SH-SY5Y (cell line): ENCODE measurements around the gene UBXN7.

ENCODE experiments used
- GATA2 ChIP-seq: IDR thresholded peaks from 2 replicates; pipeline ENCODE4 v1.6.1; 2011; ENCODE audit warnings: mild to moderate bottlenecking, low read depth, low read length
- GATA3 ChIP-seq: IDR thresholded peaks from 2 replicates; pipeline ENCODE4 v1.6.1; 2011; ENCODE audit warnings: low read depth, mild to moderate bottlenecking, low read length, moderate library complexity

The UBXN7 gene

DNA sequence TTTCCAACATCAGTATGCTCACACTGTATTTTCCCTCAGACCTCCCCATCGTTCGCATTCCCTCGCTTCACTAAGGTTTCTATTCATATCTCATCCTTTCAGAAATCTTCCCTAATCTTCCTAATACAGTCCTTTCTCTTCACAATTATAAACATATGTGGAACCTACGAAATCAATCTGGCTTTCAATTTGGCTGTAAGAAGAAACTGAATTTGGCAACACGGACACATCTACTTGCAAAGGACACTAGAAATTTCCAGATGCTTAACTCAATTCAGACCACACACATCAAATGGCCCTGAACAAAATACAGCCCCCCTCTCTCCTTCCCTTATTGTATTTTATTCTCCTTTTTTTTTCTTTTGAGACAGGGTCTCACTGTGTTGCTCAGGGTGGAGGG lies 54.9 kb downstream of the UBXN7 start:
- TF ChIP-seq GATA3 (no peak), GATA2 (no peak)

DNA sequence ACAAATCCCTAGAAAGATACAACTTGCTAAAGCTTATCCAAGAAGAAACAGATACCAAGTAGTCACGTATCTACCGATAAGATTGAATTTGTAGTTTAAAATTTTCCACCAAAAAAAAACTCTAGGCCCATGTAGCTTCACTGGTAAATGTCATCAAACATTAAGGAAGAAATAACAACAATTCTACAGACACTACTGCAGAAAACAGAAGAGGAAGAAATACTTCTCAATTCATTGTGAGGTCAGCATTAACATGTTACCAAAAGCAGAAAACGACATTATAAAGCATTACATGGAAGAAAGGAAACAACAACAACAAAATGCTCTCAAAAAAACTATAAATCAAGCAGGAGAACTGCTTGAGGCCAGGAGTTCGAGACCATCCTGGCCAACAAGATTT lies 66.5 kb downstream of the UBXN7 start:
- TF ChIP-seq GATA2, result no peak
- TF ChIP-seq GATA3, result no peak

DNA sequence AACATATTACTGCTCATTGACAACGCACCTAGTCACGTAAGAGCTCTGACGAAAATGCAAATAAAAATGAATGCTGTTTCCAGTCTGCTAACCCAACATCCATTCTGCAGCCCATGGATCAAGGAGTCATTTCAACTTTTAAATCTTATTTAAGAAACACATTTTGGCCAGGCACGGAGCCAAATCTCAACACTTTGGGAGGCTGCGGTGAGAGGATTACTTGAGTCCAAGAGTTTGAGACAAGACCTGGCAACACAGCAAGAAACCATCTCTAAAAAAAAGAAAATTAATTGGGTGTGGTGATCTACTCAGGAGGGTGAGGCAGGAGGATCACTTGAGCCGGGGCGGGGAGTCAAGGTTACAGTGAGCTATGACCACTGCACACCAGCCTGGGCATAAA lies 71.6 kb downstream of the UBXN7 start:
- TF ChIP-seq GATA2, result no peak
- no peak for TF ChIP-seq GATA3

DNA sequence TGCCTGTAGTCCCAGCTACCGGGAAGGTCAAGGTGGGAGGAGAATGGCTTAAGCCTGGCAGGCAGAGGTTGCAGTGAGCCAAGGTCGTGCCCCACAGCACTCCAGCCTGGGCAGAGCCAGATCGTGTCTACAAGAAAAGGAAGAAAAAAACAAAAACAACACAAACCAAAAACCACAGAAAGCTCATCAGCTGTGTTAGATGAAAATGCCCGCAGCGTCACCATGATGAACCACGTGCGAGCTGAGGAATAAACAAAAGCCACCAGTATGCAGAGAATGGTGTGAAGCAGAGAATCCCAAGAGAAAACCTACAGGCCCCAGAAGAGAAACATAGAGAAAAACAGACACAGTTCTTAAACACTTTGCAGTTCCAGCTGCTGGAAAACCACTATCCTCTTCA lies 74.3 kb downstream of the UBXN7 start:
- no peak for TF ChIP-seq GATA3
- TF ChIP-seq GATA2, result no peak

DNA sequence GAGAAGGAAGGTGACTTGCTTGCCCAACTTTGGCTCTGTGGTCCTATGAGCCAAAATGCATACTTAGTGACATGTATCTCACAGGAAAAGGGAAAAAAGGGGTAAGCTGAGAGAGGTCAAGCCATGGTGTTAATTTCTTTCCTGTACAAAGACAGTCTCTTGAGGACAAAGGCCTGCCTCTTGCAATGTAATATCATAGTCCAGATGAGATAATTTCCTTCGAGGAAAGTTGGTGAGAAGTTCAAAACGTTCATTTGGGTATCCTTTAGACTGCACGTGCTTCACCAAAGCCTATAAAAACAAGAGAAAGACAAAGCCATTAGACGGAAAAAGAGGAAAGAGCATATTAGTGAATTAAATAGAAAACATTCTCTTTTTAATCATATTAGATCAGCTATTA lies 75.7 kb downstream of the UBXN7 start:
- no peak for TF ChIP-seq GATA2
- no peak for TF ChIP-seq GATA3

DNA sequence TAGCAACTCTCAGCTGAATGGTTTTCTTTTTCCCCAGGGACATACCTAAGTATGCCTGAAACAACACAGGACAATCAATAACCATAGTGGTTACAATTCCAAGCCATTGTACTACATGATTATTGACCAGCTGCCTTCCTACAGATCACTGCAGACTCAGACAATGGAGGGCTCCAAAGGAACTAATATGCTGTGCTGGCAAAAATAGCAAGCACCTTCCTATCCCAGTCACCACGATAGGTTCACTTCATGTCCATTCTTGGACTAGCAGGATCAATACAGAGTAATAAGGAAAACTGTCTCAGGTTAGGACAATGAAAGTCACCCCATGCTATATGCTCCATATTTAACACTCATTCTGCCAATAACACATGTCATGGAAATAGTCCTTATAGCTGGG lies 76.6 kb downstream of the UBXN7 start:
- TF ChIP-seq GATA3, result no peak
- TF ChIP-seq GATA2, result no peak

DNA sequence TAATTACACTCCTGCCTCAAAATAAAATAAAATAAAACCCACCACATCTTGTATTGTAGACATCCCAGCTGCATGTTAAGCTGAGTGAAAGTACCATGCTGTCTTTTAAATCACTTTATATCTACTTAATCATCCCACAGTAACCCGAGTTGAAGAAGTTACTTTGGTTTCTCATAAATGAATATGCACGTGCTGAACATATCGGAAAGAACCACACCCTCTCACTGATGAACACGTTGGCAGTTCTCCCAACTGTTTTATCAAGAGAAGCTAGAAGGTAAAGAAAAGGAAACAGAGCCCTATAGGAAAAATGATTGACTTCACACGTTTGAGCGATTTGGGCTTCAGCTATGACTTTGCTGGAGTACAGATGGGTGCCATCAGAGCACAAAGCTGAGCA lies 78.1 kb downstream of the UBXN7 start:
- TF ChIP-seq GATA2, result no peak
- TF ChIP-seq GATA3, result no peak

DNA sequence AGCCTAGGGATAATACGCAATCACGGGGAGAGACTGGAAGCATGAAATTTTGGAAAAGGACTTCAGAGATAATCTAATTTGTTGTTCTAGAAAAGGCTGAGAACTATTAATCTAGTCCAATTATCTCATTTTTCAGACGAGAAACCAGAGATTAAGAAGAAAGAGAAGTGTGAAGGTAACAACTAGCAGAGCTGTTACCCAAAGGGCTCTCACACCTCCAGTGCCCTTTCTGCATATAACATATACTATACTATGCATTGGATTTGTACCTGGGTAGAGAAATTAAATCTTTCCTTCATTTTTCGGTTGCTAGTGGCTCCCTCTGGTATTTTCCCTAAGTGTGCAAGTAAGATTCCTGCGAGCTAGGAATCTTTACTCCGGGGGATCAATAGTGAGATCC lies 80.7 kb downstream of the UBXN7 start:
- TF ChIP-seq GATA3, result no peak
- TF ChIP-seq GATA2, result no peak

DNA sequence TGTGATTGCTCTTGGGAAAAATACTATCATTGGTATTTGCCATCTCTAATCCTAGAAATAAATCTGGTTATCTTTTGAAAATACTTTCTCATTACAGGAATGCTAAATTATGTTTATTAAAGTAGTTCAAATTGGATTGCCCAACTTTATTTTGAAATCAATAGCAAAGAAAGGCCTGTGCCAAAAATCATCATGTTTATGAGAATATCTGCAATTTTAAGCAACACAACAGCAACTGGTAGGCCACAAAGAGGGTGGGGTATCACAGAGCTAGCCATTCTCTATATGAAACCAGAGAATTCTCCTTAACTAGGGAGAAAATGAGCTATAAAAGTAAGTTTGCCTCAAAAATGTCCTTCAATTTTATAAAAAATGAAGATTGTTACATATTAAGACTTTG lies 82.2 kb downstream of the UBXN7 start:
- no peak for TF ChIP-seq GATA2
- no peak for TF ChIP-seq GATA3

DNA sequence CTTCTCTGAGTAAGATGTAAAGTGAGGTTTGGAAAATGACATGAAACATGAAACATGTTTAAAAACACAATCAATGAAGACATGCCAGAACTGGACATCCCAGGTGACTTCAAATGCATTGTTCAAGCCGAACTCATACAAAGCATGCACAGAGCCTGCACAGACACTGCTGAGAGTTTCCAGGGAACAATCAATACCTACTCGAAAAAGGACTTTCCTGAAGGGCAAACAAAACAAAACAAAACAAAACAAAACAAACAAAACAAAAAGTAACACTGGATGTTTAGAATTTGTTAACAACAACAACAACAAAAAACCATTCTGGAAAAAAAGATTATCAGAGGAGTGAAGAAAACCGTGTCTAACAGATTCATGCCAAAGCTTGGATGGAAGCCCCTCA lies 83.5 kb downstream of the UBXN7 start:
- TF ChIP-seq GATA2 (no peak), GATA3 (no peak)

DNA sequence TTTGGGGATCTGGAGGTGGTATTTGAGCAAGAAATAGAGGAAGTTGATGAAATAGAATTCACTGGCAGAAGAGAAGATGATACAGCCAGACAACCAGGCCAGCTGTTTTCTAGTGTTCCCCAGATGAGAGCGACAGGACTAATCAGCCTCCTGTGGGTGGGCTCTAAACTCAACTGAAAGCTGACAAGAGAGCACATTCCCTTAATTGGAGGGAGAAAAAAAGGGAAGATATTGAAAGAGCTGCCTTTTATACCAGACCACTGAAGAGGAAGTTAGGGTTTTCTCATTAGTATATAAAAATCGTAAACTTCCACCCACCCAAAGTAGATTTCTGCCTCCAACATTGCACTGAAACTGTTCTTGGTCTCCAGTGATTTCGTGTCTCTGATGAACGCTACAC lies 87.6 kb downstream of the UBXN7 start:
- TF ChIP-seq GATA3 (no peak), GATA2 (no peak)

DNA sequence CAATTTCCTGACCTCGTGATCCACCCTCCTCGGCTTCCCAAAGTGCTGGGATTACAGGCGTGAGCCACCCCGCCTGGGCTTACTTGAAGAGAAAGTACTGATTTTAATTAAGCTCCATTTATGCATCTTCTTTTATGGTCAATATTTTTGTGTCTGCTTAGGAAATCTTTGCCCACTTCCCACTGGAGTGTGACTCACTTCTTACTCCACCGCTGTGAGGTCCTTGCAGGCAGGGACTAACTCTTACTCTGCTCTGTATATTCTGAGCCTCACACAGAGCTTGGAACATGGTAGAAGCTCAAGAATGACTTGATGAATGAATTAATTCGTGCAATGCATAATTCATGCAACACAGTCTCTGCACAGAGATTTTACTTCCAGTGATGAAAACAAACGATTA lies 91.1 kb downstream of the UBXN7 start:
- TF ChIP-seq GATA2 (no peak), GATA3 (no peak)

DNA sequence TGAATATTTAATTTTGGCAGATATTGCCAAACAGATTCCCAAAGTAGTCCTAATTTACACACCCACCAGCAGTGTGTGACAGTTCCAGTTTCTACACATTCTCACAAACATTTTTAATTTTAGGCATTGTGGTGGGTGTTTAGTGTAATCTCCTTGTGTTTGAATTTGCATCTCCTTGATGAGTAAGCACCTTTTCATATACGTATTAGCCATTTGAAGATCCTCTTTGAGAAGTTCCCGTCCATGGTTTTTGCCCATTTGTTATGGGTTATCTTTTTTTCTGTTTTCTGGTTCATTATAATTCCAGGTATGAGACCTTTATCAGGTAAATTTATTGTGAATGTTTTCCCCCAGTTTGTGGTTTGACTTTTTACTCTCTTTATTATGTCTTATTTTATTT lies 91.8 kb downstream of the UBXN7 start:
- no peak for TF ChIP-seq GATA2
- no peak for TF ChIP-seq GATA3

DNA sequence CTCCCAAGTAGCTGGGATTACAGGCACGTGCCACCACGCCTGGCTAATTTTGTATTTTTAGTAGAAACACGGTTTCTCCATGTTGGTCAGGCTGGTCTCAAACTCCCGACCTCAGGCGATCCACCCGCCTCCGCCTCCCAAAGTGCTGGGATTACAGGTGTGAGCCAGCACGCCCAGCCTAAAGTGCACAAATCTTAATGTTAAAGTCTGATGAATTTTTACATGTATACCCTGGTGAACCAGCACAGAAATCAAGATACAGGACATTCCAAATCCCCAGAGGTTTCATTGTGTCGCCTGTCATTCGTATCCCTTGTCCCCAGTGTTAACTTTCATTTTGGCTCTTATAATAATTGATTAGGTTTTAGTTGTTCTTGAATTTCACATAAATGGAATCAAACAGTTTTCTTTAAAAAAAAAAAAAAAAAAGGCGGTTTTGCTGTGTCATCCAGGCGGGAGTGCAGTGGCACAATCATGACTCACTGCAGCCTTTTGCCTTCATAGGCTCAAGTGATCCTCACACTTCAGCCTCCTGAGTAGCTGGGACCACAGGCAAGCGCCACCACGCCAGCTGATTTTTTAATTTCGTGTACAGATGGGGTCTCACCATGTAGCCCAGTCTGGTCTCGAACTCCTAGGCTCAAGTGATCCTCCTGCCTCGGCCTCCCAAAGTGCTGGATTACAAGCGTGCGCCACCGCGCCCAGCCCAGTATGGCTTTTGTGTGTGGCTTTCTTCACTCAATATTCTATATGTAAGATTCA lies 92.6 kb downstream of the UBXN7 start:
- TF ChIP-seq GATA3, result no peak

DNA sequence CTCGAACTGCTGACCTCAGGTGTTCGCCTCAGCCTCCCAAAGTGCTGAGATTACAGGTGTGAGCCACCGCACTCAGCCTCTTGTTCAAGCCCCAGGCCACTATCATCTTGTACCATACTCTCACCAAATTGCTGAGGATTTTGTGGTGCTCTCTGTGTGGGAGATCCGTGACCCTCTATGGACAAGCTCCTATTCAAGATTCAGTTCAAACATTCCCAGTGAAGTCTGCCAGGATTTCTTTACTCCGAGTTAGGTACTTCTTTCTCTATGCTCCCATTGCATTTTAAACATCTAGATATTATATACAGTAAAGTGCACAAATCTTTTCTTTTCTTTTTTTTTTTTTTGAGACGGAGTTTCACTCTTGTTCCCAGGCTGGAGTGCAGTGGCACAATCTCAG lies 93.2 kb downstream of the UBXN7 start:
- TF ChIP-seq GATA3 (no peak), GATA2 (no peak)

DNA sequence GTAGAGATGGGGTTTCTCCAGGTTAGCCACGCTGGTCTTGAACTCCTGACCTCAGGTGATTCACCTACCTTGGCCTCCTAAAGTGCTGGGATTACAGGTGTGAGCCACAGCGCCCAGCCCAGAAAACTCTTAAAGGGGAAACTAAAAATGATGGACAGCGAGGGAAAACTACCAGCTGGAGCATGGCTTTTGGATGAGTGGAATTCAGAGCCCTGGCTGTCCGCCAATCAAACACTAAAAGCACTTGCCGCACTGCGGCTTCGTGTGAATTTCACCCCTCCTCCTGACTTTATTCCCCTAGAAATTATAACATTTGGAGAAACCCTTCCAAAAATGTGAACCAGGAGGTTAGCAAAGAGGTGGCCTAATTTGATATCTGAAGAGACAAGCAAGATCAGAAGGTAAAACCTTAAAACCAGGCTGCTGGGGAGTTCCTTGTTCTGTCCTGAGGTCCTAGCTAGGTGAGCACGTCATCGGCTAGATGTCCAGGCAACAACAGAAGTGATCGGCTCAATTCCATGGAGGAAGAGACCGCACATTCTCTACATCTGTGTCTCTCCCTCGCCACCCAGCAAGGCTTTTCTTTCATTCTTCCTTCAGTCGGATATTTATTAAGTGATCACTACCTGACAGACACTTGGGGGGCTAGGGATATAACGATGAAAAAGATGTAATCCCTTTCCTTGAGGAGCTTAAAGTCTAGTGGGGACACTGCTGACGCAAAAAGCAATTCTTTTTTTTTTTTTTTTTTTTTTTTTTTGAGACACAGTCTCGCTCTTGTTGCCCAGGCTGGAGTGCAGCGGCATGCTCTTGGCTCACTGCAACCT lies 95.7 kb downstream of the UBXN7 start:
- no peak for TF ChIP-seq GATA2
- TF ChIP-seq GATA3, result no peak
